K562 (cell line): ENCODE measurements around the gene DYRK1A. TPM values are rescaled to one million over a fixed set of nuclear protein-coding genes. Genes with fewer than 3 reads are reported as not detected.
A peak's percentile ranks its signal among the peaks of the same experiment; 100 is the strongest.

Experiments used
- DLX4 ChIP-seq: fragments of 250-450 bp; sonication (Bioruptor Pico); IDR thresholded peaks from 2 replicates; pipeline ENCODE4 v1.6.1; 2021; ENCODE audit warnings: mild to moderate bottlenecking
- HEY1 ChIP-seq: fragments of 250-450 bp; sonication (Bioruptor Pico); IDR thresholded peaks from 2 replicates; pipeline ENCODE4 v1.5.0; 2020; ENCODE audit warnings: mild to moderate bottlenecking, moderate library complexity, borderline replicate concordance
- NBN ChIP-seq: fragments of 450-650 bp; IDR thresholded peaks from 2 replicates; pipeline ENCODE4 v1.6.1; 2016; ENCODE audit warnings: low read depth, mild to moderate bottlenecking
- NR4A1 ChIP-seq, 2 experiments: fragments of 250-450 bp in 1 of 2; fragments of 450-650 bp in 1 of 2; sonication (Bioruptor Pico) in 1 of 2; IDR thresholded peaks; 2 replicates each; pipeline versions ENCODE4 v1.4.0 to v1.6.1; 2016 to 2020; ENCODE audit warnings: mild to moderate bottlenecking in 2 of 2, missing compliant biosample characterization in 1 of 2, missing genetic modification characterization in 1 of 2, moderate library complexity in 1 of 2
- PBX2 ChIP-seq, 2 experiments: IDR thresholded peaks in 1 of 2; conservative IDR thresholded peaks in 1 of 2; 2 replicates each; pipeline ENCODE4 v1.6.1; 2016; ENCODE audit warnings: low read depth in 2 of 2, mild to moderate bottlenecking in 1 of 2, missing compliant biosample characterization in 1 of 2, missing genetic modification characterization in 1 of 2, moderate library complexity in 1 of 2
- POLR2B ChIP-seq: fragments of 450-650 bp; IDR thresholded peaks from 2 replicates; pipeline ENCODE4 v1.6.1; 2018; ENCODE audit warnings: low read depth; ENCODE audit not compliant: partially characterized antibody
- POLR3A ChIP-seq: IDR thresholded peaks from 2 replicates; pipeline ENCODE4 v1.6.1; 2011; ENCODE audit warnings: borderline replicate concordance, mild to moderate bottlenecking, moderate library complexity; ENCODE audit not compliant: insufficient read length, insufficient read depth; ENCODE audit errors: extremely low read depth
- ZNF12 ChIP-seq: sonication (generic); formaldehyde crosslinking; IDR thresholded peaks from 2 replicates; pipeline ENCODE4 v1.4.0; 2020; ENCODE audit warnings: mild to moderate bottlenecking, missing genetic modification reagents
- ZNF778 ChIP-seq: fragments of 450-650 bp; formaldehyde crosslinking; IDR thresholded peaks from 2 replicates; pipeline ENCODE4 v1.4.0; 2020; ENCODE audit warnings: mild to moderate bottlenecking, moderate library complexity
- polyA plus RNA-seq, 8 experiments: library from polyadenylated mRNA; depleted of rRNA in 4 of 8; stranded (reverse) in 5 of 8; unstranded in 3 of 8; fragments of >200 nt; fragmentation: Nextera tagmentation in 2 of 8; fragmentation: Illumina TruSeq in 1 of 8; extraction: Ambion mirVana in 2 of 8; extraction: Trizol in 1 of 8; gene quantifications; 2 replicates each; pipeline versions ENCODE4 v1.2.1 to v1.2.3, GENCODE V29; 2011 to 2014; ENCODE audit warnings: inconsistent platforms in 1 of 8, missing spikeins in 1 of 8
- total RNA-seq, 7 experiments: library from RNA; depleted of rRNA in 6 of 7; stranded (reverse); fragments of >200 nt in 6 of 7; fragmentation: Illumina TruSeq in 2 of 7; extraction: Trizol in 2 of 7; gene quantifications; 2 replicates each; pipeline versions ENCODE4 v1.2.1 to v1.2.3, GENCODE V29; 2011 to 2021; ENCODE audit warnings: low replicate concordance in 1 of 7
- TF ChIP-seq, protein P1 (sequence below): fragments of 450-650 bp; IDR thresholded peaks from 2 replicates; pipeline ENCODE4 v1.6.1; 2016; ENCODE audit warnings: mild to moderate bottlenecking, moderate library complexity

DYRK1A gene
- total and polyA plus RNA-seq, 9 of the 15 experiments (the other 6 are each of a cell fraction or from before 2014, with no cell fraction given), result 3.7 to 64.8 (median 42.3) TPM

- TF ChIP-seq, protein P1, sequence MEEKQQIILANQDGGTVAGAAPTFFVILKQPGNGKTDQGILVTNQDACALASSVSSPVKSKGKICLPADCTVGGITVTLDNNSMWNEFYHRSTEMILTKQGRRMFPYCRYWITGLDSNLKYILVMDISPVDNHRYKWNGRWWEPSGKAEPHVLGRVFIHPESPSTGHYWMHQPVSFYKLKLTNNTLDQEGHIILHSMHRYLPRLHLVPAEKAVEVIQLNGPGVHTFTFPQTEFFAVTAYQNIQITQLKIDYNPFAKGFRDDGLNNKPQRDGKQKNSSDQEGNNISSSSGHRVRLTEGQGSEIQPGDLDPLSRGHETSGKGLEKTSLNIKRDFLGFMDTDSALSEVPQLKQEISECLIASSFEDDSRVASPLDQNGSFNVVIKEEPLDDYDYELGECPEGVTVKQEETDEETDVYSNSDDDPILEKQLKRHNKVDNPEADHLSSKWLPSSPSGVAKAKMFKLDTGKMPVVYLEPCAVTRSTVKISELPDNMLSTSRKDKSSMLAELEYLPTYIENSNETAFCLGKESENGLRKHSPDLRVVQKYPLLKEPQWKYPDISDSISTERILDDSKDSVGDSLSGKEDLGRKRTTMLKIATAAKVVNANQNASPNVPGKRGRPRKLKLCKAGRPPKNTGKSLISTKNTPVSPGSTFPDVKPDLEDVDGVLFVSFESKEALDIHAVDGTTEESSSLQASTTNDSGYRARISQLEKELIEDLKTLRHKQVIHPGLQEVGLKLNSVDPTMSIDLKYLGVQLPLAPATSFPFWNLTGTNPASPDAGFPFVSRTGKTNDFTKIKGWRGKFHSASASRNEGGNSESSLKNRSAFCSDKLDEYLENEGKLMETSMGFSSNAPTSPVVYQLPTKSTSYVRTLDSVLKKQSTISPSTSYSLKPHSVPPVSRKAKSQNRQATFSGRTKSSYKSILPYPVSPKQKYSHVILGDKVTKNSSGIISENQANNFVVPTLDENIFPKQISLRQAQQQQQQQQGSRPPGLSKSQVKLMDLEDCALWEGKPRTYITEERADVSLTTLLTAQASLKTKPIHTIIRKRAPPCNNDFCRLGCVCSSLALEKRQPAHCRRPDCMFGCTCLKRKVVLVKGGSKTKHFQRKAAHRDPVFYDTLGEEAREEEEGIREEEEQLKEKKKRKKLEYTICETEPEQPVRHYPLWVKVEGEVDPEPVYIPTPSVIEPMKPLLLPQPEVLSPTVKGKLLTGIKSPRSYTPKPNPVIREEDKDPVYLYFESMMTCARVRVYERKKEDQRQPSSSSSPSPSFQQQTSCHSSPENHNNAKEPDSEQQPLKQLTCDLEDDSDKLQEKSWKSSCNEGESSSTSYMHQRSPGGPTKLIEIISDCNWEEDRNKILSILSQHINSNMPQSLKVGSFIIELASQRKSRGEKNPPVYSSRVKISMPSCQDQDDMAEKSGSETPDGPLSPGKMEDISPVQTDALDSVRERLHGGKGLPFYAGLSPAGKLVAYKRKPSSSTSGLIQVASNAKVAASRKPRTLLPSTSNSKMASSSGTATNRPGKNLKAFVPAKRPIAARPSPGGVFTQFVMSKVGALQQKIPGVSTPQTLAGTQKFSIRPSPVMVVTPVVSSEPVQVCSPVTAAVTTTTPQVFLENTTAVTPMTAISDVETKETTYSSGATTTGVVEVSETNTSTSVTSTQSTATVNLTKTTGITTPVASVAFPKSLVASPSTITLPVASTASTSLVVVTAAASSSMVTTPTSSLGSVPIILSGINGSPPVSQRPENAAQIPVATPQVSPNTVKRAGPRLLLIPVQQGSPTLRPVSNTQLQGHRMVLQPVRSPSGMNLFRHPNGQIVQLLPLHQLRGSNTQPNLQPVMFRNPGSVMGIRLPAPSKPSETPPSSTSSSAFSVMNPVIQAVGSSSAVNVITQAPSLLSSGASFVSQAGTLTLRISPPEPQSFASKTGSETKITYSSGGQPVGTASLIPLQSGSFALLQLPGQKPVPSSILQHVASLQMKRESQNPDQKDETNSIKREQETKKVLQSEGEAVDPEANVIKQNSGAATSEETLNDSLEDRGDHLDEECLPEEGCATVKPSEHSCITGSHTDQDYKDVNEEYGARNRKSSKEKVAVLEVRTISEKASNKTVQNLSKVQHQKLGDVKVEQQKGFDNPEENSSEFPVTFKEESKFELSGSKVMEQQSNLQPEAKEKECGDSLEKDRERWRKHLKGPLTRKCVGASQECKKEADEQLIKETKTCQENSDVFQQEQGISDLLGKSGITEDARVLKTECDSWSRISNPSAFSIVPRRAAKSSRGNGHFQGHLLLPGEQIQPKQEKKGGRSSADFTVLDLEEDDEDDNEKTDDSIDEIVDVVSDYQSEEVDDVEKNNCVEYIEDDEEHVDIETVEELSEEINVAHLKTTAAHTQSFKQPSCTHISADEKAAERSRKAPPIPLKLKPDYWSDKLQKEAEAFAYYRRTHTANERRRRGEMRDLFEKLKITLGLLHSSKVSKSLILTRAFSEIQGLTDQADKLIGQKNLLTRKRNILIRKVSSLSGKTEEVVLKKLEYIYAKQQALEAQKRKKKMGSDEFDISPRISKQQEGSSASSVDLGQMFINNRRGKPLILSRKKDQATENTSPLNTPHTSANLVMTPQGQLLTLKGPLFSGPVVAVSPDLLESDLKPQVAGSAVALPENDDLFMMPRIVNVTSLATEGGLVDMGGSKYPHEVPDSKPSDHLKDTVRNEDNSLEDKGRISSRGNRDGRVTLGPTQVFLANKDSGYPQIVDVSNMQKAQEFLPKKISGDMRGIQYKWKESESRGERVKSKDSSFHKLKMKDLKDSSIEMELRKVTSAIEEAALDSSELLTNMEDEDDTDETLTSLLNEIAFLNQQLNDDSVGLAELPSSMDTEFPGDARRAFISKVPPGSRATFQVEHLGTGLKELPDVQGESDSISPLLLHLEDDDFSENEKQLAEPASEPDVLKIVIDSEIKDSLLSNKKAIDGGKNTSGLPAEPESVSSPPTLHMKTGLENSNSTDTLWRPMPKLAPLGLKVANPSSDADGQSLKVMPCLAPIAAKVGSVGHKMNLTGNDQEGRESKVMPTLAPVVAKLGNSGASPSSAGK, result no peak
- TF ChIP-seq ZNF12 (CRISPR knock-in tag), result no peak
- no peak for TF ChIP-seq POLR3A
- TF ChIP-seq PBX2 (CRISPR knock-in tag; IDR thresholded peaks at IDR 0.05; ENCODE audit: low read depth), result peak; percentile 88
- TF ChIP-seq PBX2 (tag; conservative IDR thresholded peaks at IDR 0.05; ENCODE audit: low read depth), result peak; percentile 99
- no peak for TF ChIP-seq ZNF778 (CRISPR knock-in tag)
- no peak for TF ChIP-seq NR4A1 (CRISPR knock-in tag; IDR thresholded peaks at IDR 0.05)
- no peak for TF ChIP-seq NR4A1 (tag; IDR thresholded peaks at IDR 0.05)
- TF ChIP-seq POLR2B, result peak; percentile 72
- TF ChIP-seq NBN, result no peak
- TF ChIP-seq HEY1, result no peak
- no peak for TF ChIP-seq DLX4 (CRISPR knock-in tag)
Observed at GRCh38 chr21:37366482-37367316, at the start of gene DYRK1A (continued).
